IMR-90 (cell line): ENCODE measurements around the gene STIL. TPM values are rescaled to one million over a fixed set of nuclear protein-coding genes. Genes with fewer than 3 reads are reported as not detected.

Experiments
- ATAC-seq: fragments of 200-7000 bp; cut with Tn5 transposase; 2 replicates; pipeline ENCODE4 v1.9.1; 2020; ENCODE audit warnings: low read depth, mild to moderate bottlenecking, moderate library complexity
- BruUV-seq: library from RNA; stranded (reverse); fragments of 400-500 nt; replicated peaks from 2 replicates; lab custom pipeline; 2021; lab: Mats Ljungman, UMichigan
- CTCF ChIA-PET: fragments of 300-600 bp; formaldehyde crosslinking; extraction: SDS; loops from one replicate; lab custom pipeline; 2021; ENCODE audit warnings: antibody characterized with exemption; lab: Yijun Ruan, JAX
- POLR2A ChIA-PET: fragments of 300-600 bp; sonication (Branson Sonifier 250); formaldehyde crosslinking; loops from one replicate; lab custom pipeline; 2022; ENCODE audit warnings: antibody characterized with exemption; ENCODE audit not compliant: unreplicated experiment; lab: Charles Lee
- DNase-seq: peaks from one replicate; pipeline ENCODE4 v3.0.0; 2013
- H2AFZ ChIP-seq: replicated peaks from 2 replicates; pipeline ENCODE3; 2013; ENCODE audit warnings: low read length, mild to moderate bottlenecking; ENCODE audit not compliant: poor library complexity
- H2AK5ac ChIP-seq: 2 replicates; pipeline ENCODE4 v1.6.1; 2013; ENCODE audit warnings: low read depth, low read length, inconsistent platforms
- H2AK9ac ChIP-seq: replicated peaks from 2 replicates; pipeline ENCODE3; 2013; ENCODE audit warnings: mild to moderate bottlenecking, low read depth, low read length, moderate library complexity; ENCODE audit not compliant: poor library complexity
- H2BK120ac ChIP-seq: 2 replicates; pipeline ENCODE4 v1.6.1; 2013; ENCODE audit warnings: low read depth, low read length, inconsistent platforms
- H2BK15ac ChIP-seq: 3 replicates; pipeline ENCODE4 v1.6.1; 2013; ENCODE audit warnings: low read depth, low read length, inconsistent platforms
- H2BK20ac ChIP-seq: 2 replicates; pipeline ENCODE4 v1.6.1; 2013; ENCODE audit warnings: low read depth, mild to moderate bottlenecking, inconsistent platforms, low read length, moderate library complexity
- H2BK5ac ChIP-seq: 2 replicates; pipeline ENCODE4 v1.6.1; 2013; ENCODE audit warnings: mild to moderate bottlenecking, low read depth, low read length, inconsistent platforms; ENCODE audit not compliant: poor library complexity, severe bottlenecking
- H3K14ac ChIP-seq: replicated peaks from 2 replicates; pipeline ENCODE4 v1.6.1; 2013; ENCODE audit warnings: low read depth, low read length, inconsistent platforms
- H3K18ac ChIP-seq: 2 replicates; pipeline ENCODE4 v1.6.1; 2013; ENCODE audit warnings: low read depth, low read length, control low read depth
- H3K23ac ChIP-seq: 2 replicates; pipeline ENCODE4 v1.6.1; 2013; ENCODE audit warnings: low read depth, low read length, inconsistent platforms
- H3K27ac ChIP-seq: 2 replicates; pipeline ENCODE4 v1.5.1; 2013; ENCODE audit warnings: mild to moderate bottlenecking, control low read depth, low read length; ENCODE audit not compliant: insufficient read depth
- H3K27me3 ChIP-seq: 2 replicates; pipeline ENCODE4 v1.6.1; 2013; ENCODE audit warnings: low read length; ENCODE audit not compliant: control insufficient read depth, insufficient read depth
- H3K36me3 ChIP-seq: 2 replicates; pipeline ENCODE4 v1.6.1; 2013; ENCODE audit warnings: low read length, mixed read lengths; ENCODE audit not compliant: control insufficient read depth, insufficient read depth
- H3K4ac ChIP-seq: 2 replicates; pipeline ENCODE4 v1.6.1; 2013; ENCODE audit warnings: low read depth, low read length, inconsistent platforms
- H3K4me1 ChIP-seq: 2 replicates; pipeline ENCODE4 v1.6.1; 2013; ENCODE audit warnings: low read length, mixed read lengths; ENCODE audit not compliant: control insufficient read depth, insufficient read depth
- H3K4me2 ChIP-seq: 2 replicates; pipeline ENCODE4 v1.6.1; 2013; ENCODE audit warnings: low read depth, mild to moderate bottlenecking, control low read depth, low read length, moderate library complexity
- H3K4me3 ChIP-seq: 2 replicates; pipeline ENCODE4 v1.5.1; 2013; ENCODE audit warnings: low read depth, mild to moderate bottlenecking, control low read depth, low read length, moderate library complexity; ENCODE audit not compliant: insufficient read depth
- H3K56ac ChIP-seq: 2 replicates; pipeline ENCODE4 v1.6.1; 2013; ENCODE audit warnings: low read length, inconsistent platforms; ENCODE audit not compliant: insufficient read depth; ENCODE audit errors: extremely low read depth
- H3K79me1 ChIP-seq, 2 experiments: 2 replicates each; pipeline ENCODE4 v1.6.1; 2013; ENCODE audit warnings: low read length in 2 of 2, inconsistent platforms in 1 of 2, low read depth in 1 of 2
- H3K9ac ChIP-seq: 2 replicates; pipeline ENCODE4 v1.6.1; 2013; ENCODE audit warnings: low read depth, low read length, control low read depth
- H3K9me1 ChIP-seq: 2 replicates; pipeline ENCODE4 v1.6.1; 2013; ENCODE audit warnings: low read length, inconsistent platforms; ENCODE audit not compliant: insufficient read depth
- H3K9me3 ChIP-seq: 2 replicates; pipeline ENCODE4 v1.6.1; 2013; ENCODE audit warnings: low read length; ENCODE audit not compliant: control insufficient read depth, insufficient read depth
- H4K20me1 ChIP-seq: 2 replicates; pipeline ENCODE4 v1.6.1; 2013; ENCODE audit warnings: low read length, inconsistent platforms; ENCODE audit not compliant: insufficient read depth
- H4K5ac ChIP-seq: 2 replicates; pipeline ENCODE4 v1.6.1; 2013; ENCODE audit warnings: mild to moderate bottlenecking, low read depth, low read length, control low read depth
- H4K8ac ChIP-seq, 2 experiments: 2 replicates each; pipeline ENCODE4 v1.6.1; 2013; ENCODE audit warnings: low read depth in 2 of 2, low read length in 2 of 2, control low read depth in 1 of 2, inconsistent platforms in 1 of 2
- H4K91ac ChIP-seq: 2 replicates; pipeline ENCODE4 v1.6.1; 2013; ENCODE audit warnings: low read depth, low read length, inconsistent platforms; ENCODE audit not compliant: insufficient read depth
- CEBPB ChIP-seq: IDR thresholded peaks from 2 replicates; pipeline ENCODE4 v1.6.1; 2012; ENCODE audit warnings: low read depth, low read length, improper control_type of control experiment
- CHD1 ChIP-seq: IDR thresholded peaks from 2 replicates; pipeline ENCODE4 v1.6.1; 2012; ENCODE audit warnings: low read depth, low read length, improper control_type of control experiment
- MAFK ChIP-seq: IDR thresholded peaks from 2 replicates; pipeline ENCODE4 v1.6.1; 2012; ENCODE audit warnings: low read depth, low read length, improper control_type of control experiment
- MAZ ChIP-seq: IDR thresholded peaks from 2 replicates; pipeline ENCODE4 v1.6.1; 2012; ENCODE audit warnings: low read depth, mild to moderate bottlenecking, low read length, improper control_type of control experiment, moderate library complexity, borderline replicate concordance
- MXI1 ChIP-seq: IDR thresholded peaks from 2 replicates; pipeline ENCODE4 v1.6.1; 2012; ENCODE audit warnings: low read depth, mild to moderate bottlenecking, low read length, moderate library complexity, borderline replicate concordance
- NFE2L2 ChIP-seq: fragments of 150-350 bp; IDR thresholded peaks from 2 replicates; pipeline ENCODE4 v1.6.1; 2016; ENCODE audit warnings: low read depth, mild to moderate bottlenecking, low read length
- POLR2A ChIP-seq: IDR thresholded peaks from 2 replicates; pipeline ENCODE4 v1.6.1; 2012; ENCODE audit warnings: mild to moderate bottlenecking, low read depth, low read length
- RAD21 ChIP-seq: IDR thresholded peaks from 2 replicates; pipeline ENCODE4 v1.6.1; 2012; ENCODE audit warnings: low read length, improper control_type of control experiment
- RCOR1 ChIP-seq: IDR thresholded peaks from 2 replicates; pipeline ENCODE4 v1.6.1; 2012; ENCODE audit warnings: mild to moderate bottlenecking, low read length, improper control_type of control experiment; ENCODE audit not compliant: insufficient replicate concordance
- RFX5 ChIP-seq: IDR thresholded peaks from 2 replicates; pipeline ENCODE4 v1.8.0; 2012; ENCODE audit warnings: low read depth, mild to moderate bottlenecking, low read length, moderate library complexity
- SMC3 ChIP-seq: fragments of 150-350 bp; IDR thresholded peaks from 2 replicates; pipeline ENCODE4 v1.6.1; 2016; ENCODE audit warnings: low read depth, mild to moderate bottlenecking, antibody characterized with exemption, low read length, moderate library complexity
- WGBS, 2 experiments: methylation state at CpG; one replicate each; pipeline versions ENCODE4 v1.1.5 to v1.1.7; 2013; ENCODE audit warnings: missing lambda C conversion rate in 2 of 2; ENCODE audit not compliant: insufficient read length in 1 of 2; ENCODE audit errors: extremely low coverage in 2 of 2; 5-methylcytosine and 5-hydroxymethylcytosine counted together
- dilution Hi-C: fragments of 300-500 bp; cut with HindIII; formaldehyde crosslinking; loops from one replicate; pipeline ENCODE4 v1.14.3; 2018; ENCODE audit warnings: low sequenced_read_pairs; ENCODE audit not compliant: unreplicated experiment
- in situ Hi-C: fragments of 300-500 bp; cut with MboI; formaldehyde crosslinking; loops from 3 replicates; pipeline ENCODE4 v1.14.3; 2019; ENCODE audit warnings: low sequenced_read_pairs, inconsistent platforms, mixed read lengths
- intact Hi-C: fragments of 100-400 bp; cut with micrococcal nuclease; formaldehyde crosslinking; loops from 2 replicates; pipeline ENCODE4 v1.10.0; 2022
- polyA plus RNA-seq, 3 experiments: library from polyadenylated mRNA; depleted of rRNA; stranded (reverse); fragments of >200 nt; gene quantifications; 2 replicates each; pipeline ENCODE4 v1.2.3, GENCODE V29; 2012; ENCODE audit warnings: low replicate concordance in 1 of 3
- total RNA-seq: library from RNA; depleted of rRNA; stranded (reverse); fragments of >200 nt; gene quantifications from 2 replicates; pipeline ENCODE4 v1.2.3, GENCODE V29; 2012
- TF ChIP-seq, protein P1 (sequence below): fragments of 150-350 bp; IDR thresholded peaks from 2 replicates; pipeline ENCODE4 v1.6.1; 2017; ENCODE audit warnings: mild to moderate bottlenecking, antibody characterized with exemption, low read length, low read depth
- TF ChIP-seq, protein P2 (sequence below): conservative IDR thresholded peaks from 2 replicates; pipeline ENCODE4 v1.5.1; 2012; ENCODE audit warnings: mild to moderate bottlenecking, low read depth, low read length, improper control_type of control experiment
- TF ChIP-seq, protein P3 (sequence below): fragments of 150-350 bp; IDR thresholded peaks from 2 replicates; pipeline ENCODE4 v1.6.1; 2016; ENCODE audit warnings: low read depth, mild to moderate bottlenecking, low read length, moderate library complexity, borderline replicate concordance

The STIL gene
- total and polyA plus RNA-seq, 2 of the 4 experiments (the other 2 are of a cell fraction), result 6.8 to 17.2 TPM

DNA sequence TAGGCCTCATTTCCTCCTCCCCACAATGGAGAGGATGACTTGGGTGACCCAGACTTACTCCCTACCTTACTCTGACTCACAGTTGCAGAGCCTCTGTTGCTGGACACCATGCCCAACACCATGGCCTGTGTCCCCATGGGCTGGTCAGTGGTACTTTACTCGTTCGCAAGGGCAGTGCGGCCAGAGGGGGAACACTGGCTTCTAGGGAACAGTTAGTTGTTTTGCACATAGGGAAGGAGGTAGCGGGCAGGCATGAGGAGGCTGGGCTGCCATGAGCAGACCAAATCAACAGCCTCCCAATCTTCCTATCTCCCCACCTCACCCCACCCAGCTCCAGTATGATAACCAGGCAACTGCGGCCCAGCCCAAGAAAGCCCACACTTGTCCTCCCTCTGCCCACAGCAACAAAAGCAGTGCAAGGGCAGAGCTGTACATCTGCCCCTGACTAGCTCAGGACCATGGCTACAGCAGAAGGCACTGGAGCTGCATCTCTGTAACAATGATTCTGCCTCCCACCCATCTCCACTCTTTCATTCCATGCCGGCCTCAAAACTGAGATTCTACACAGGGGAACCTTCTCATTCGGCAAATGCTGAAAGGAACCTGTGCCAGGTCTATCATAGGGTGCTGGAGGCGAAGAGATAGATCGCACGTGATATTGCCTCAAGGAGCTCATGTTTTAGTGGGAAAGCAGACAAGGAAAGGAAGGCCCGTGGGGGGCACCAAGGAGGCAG is 100.5 kb downstream of the STIL start:
- intact Hi-C loops, result no loop called here

More for the DNA sequence above, 100.5 kb downstream of the STIL start:
- H3K56ac ChIP-seq, result no peak overlapping the region
- no peak overlapping the region for H2BK5ac ChIP-seq
- ChIA-PET POLR2A (no interaction called here), CTCF (no interaction called here)
- H3K27me3 ChIP-seq, result peaks cover 11% of the 10 kb centered on the region
- no peak overlapping the region for H2BK20ac ChIP-seq
- no peak overlapping the region for H4K5ac ChIP-seq
- no peak overlapping the region for H2AK9ac ChIP-seq
- H4K20me1 ChIP-seq, result no peaks in the 10 kb centered on the region
- H3K9me1 ChIP-seq, result no peaks in the 10 kb centered on the region
- H3K23ac ChIP-seq, result no peak overlapping the region
- no peak overlapping the region for H3K27ac ChIP-seq
- H2AFZ ChIP-seq, result no peak overlapping the region
- ATAC-seq, result no peak
- no peak overlapping the region for H3K4ac ChIP-seq
- H3K18ac ChIP-seq, result no peak overlapping the region
- no peak overlapping the region for H2BK15ac ChIP-seq
- no peak overlapping the region for H3K4me3 ChIP-seq
- no peaks in the 10 kb centered on the region for H3K79me1 ChIP-seq
- H2AK5ac ChIP-seq, result no peak overlapping the region
- 73% methylated on average over 5 of the region's 11 CpGs; no CpG with 5 or more reads in 1 of the 2 experiments for WGBS, 2 experiments
- no peak for TF ChIP-seq CHD1
- no peak for TF ChIP-seq CEBPB
- no peak for TF ChIP-seq NFE2L2
- no peak for TF ChIP-seq MAZ
- TF ChIP-seq, protein P1, sequence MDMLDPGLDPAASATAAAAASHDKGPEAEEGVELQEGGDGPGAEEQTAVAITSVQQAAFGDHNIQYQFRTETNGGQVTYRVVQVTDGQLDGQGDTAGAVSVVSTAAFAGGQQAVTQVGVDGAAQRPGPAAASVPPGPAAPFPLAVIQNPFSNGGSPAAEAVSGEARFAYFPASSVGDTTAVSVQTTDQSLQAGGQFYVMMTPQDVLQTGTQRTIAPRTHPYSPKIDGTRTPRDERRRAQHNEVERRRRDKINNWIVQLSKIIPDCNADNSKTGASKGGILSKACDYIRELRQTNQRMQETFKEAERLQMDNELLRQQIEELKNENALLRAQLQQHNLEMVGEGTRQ, result no peak
- TF ChIP-seq RCOR1, result no peak
- TF ChIP-seq, protein P2, sequence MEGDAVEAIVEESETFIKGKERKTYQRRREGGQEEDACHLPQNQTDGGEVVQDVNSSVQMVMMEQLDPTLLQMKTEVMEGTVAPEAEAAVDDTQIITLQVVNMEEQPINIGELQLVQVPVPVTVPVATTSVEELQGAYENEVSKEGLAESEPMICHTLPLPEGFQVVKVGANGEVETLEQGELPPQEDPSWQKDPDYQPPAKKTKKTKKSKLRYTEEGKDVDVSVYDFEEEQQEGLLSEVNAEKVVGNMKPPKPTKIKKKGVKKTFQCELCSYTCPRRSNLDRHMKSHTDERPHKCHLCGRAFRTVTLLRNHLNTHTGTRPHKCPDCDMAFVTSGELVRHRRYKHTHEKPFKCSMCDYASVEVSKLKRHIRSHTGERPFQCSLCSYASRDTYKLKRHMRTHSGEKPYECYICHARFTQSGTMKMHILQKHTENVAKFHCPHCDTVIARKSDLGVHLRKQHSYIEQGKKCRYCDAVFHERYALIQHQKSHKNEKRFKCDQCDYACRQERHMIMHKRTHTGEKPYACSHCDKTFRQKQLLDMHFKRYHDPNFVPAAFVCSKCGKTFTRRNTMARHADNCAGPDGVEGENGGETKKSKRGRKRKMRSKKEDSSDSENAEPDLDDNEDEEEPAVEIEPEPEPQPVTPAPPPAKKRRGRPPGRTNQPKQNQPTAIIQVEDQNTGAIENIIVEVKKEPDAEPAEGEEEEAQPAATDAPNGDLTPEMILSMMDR, result no peak
- no peak for TF ChIP-seq POLR2A
- TF ChIP-seq RAD21, result no peak
- no peak for TF ChIP-seq MAFK
- TF ChIP-seq, protein P3, sequence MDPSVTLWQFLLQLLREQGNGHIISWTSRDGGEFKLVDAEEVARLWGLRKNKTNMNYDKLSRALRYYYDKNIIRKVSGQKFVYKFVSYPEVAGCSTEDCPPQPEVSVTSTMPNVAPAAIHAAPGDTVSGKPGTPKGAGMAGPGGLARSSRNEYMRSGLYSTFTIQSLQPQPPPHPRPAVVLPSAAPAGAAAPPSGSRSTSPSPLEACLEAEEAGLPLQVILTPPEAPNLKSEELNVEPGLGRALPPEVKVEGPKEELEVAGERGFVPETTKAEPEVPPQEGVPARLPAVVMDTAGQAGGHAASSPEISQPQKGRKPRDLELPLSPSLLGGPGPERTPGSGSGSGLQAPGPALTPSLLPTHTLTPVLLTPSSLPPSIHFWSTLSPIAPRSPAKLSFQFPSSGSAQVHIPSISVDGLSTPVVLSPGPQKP, result no peak
- no peak for TF ChIP-seq MXI1
- TF ChIP-seq SMC3, result no peak
- TF ChIP-seq RFX5, result no peak
- no peaks in the 10 kb centered on the region for H3K9me3 ChIP-seq
- BruUV-seq, result no TSS peak
- dilution Hi-C loops, result no loop called here
- H3K4me2 ChIP-seq, result no peak overlapping the region
- H2BK120ac ChIP-seq, result no peak overlapping the region
- H3K36me3 ChIP-seq, result no peaks in the 10 kb centered on the region
- no peak overlapping the region for H4K8ac ChIP-seq
- no peak overlapping the region for H3K14ac ChIP-seq
- DNase-seq, result no peak
- H3K9ac ChIP-seq, result no peak overlapping the region
- in situ Hi-C loops, result no loop called here
- H3K4me1 ChIP-seq, result no peaks in the 10 kb centered on the region
- H4K91ac ChIP-seq, result no peak overlapping the region
